Gastroesophageal sphincter (tissue), 4 donors: Measurements from ENCODE around the gene GATAD2A. TPM values are rescaled to one million over a fixed set of nuclear protein-coding genes. Genes with fewer than 3 reads are reported as not detected.

Experiments
- ATAC-seq: fragments of 150-250 bp; one replicate; pipeline ENCODE4 v1.9.1; 2016; ENCODE audit warnings: mild to moderate bottlenecking, moderate library complexity
- H3K27ac ChIP-seq, 4 donors: fragments of 200-600 bp; sonication (generic) in 3 of 4; 1 replicate in 3 of 4; 2 replicates in 1 of 4; pipeline ENCODE4 v1.5.1; 2016 to 2019
- H3K27me3 ChIP-seq: fragments of 200-600 bp; sonication (generic); one replicate; pipeline ENCODE4 v1.5.1; 2019
- H3K36me3 ChIP-seq, 2 donors: fragments of 200-600 bp; sonication (generic); one replicate each; pipeline ENCODE4 v1.5.1; 2019; ENCODE audit warnings: control low read depth in 1 of 2
- H3K4me1 ChIP-seq, 3 donors: fragments of 200-600 bp; sonication (generic); 1 replicate in 2 of 3; 2 replicates in 1 of 3; pipeline ENCODE4 v1.5.1; 2016 to 2019; ENCODE audit warnings: control low read depth in 2 of 3
- H3K4me3 ChIP-seq, 2 donors: fragments of 200-600 bp; sonication (generic); one replicate each; pipeline ENCODE4 v1.5.1; 2019; ENCODE audit warnings: mild to moderate bottlenecking in 1 of 2, moderate library complexity in 1 of 2
- H3K9me3 ChIP-seq, 3 donors: fragments of 200-600 bp; sonication (generic); one replicate each; pipeline ENCODE4 v1.5.1; 2017 to 2019; ENCODE audit warnings: control low read depth in 2 of 3
- EP300 ChIP-seq: sonication (generic); formaldehyde crosslinking; IDR thresholded peaks from one replicate; pipeline ENCODE4 v1.6.1; 2017; ENCODE audit warnings: antibody characterized with exemption, mild to moderate bottlenecking
- POLR2A ChIP-seq, 2 donors: fragments of 450-650 bp; IDR thresholded peaks; one replicate each; pipeline ENCODE4 v1.6.1; 2017; ENCODE audit warnings: antibody characterized with exemption in 2 of 2, mild to moderate bottlenecking in 2 of 2, moderate library complexity in 1 of 2
- POLR2AphosphoS5 ChIP-seq: sonication (generic); formaldehyde crosslinking; IDR thresholded peaks from one replicate; pipeline ENCODE4 v1.6.1; 2017; ENCODE audit warnings: antibody characterized with exemption
- WGBS, 2 donors: methylation state at CpG; one replicate each; pipeline ENCODE4 v1.1.5; 2018; ENCODE audit warnings: low coverage in 1 of 2; 5-methylcytosine and 5-hydroxymethylcytosine counted together
- total RNA-seq, 4 donors: library from RNA; depleted of rRNA; stranded (reverse); fragments of >200 nt; gene quantifications; one replicate each; pipeline ENCODE4 v1.1.0, GENCODE V29; 2016
- TF ChIP-seq, protein P1 (sequence below), 4 experiments: fragments of 200-600 bp in 2 of 4; fragments of 450-650 bp in 2 of 4; sonication (generic) in 1 of 4; IDR thresholded peaks; one replicate each; pipeline ENCODE4 v1.5.1; 2017 to 2019; ENCODE audit warnings: antibody characterized with exemption in 4 of 4, mild to moderate bottlenecking in 2 of 4, moderate library complexity in 2 of 4

GATAD2A gene
- total RNA-seq, 4 donors from 2014 or later, result 30.9 to 69.0 (median 36.6) TPM

- Histone ChIP-seq H3K36me3 (no peaks in the 10 kb centered on the region), H3K4me3 (no peak overlapping the region), H3K9me3 (no peaks in the 10 kb centered on the region), H3K27me3 (no peaks in the 10 kb centered on the region), H3K27ac (no peak overlapping the region), H3K4me1 (peaks cover 0 to 55% (median 5%) of the 10 kb centered on the region in 3 donors)
- TF ChIP-seq EP300, result no peak
- TF ChIP-seq, protein P1, sequence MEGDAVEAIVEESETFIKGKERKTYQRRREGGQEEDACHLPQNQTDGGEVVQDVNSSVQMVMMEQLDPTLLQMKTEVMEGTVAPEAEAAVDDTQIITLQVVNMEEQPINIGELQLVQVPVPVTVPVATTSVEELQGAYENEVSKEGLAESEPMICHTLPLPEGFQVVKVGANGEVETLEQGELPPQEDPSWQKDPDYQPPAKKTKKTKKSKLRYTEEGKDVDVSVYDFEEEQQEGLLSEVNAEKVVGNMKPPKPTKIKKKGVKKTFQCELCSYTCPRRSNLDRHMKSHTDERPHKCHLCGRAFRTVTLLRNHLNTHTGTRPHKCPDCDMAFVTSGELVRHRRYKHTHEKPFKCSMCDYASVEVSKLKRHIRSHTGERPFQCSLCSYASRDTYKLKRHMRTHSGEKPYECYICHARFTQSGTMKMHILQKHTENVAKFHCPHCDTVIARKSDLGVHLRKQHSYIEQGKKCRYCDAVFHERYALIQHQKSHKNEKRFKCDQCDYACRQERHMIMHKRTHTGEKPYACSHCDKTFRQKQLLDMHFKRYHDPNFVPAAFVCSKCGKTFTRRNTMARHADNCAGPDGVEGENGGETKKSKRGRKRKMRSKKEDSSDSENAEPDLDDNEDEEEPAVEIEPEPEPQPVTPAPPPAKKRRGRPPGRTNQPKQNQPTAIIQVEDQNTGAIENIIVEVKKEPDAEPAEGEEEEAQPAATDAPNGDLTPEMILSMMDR (IDR thresholded peaks at IDR 0.05), result no peak
- TF ChIP-seq POLR2A (IDR thresholded peaks at IDR 0.05), result no peak
- no peak for TF ChIP-seq POLR2AphosphoS5
- ATAC-seq, result no peak
- 74 to 100% methylated on average over 1 to 5 of the region's 5 CpGs for WGBS, 2 donors
These were observed 22.5 kb downstream of the GATAD2A start for GRCh38 chr19:19427944-19428343.

DNA sequence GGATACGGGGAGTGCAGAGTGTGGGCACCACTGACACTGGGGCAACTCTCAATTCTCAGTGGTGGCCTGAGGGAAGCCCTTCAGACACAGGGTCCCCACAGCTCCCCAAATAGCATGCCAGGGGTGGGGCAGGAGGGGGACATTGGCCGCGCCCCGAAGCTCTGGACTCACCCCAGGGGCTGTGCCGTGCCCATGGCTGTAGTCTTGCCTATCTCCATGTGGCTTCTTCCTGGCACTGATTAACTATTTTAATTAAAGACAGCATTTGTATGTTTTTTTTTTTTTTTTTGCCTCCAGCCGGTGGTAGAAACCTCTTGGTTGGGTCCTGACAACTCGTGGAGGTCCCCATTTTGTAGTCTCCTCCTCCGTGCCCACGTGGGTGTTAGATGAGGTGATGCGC lies 23.3 kb downstream of the GATAD2A start:
- peaks cover 0 to 63% (median 6%) of the 10 kb centered on the region in 3 donors for H3K4me1 ChIP-seq

DNA sequence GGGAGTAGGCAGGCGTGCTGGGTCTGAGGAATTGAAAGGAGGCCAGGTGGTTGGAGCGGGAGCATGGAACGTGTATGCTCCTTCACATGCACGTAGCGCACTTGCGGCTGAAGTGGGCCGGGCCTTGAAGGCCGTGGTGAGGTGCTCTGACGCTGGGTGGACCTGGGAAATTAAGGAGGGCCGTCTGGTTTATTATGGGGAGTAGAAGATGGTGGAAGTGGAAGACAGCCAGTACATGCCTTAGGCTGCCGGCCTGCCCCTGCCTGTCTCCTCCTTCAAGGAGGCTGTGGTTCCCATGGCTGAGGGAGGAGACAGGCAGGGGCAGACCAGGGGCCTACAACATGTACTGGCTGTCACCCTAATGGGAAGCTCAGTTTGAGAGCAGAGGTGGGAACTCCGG lies 23.9 kb downstream of the GATAD2A start:
- 80% methylated on average over 8 of the region's 12 CpGs; no CpG with 5 or more reads in 1 of the 2 donors for WGBS, 2 donors
- TF ChIP-seq, protein P1 (IDR thresholded peaks at IDR 0.05), result no peak
- no peak for TF ChIP-seq POLR2A (IDR thresholded peaks at IDR 0.05)
- no peak for TF ChIP-seq EP300
- TF ChIP-seq POLR2AphosphoS5, result no peak
- Histone ChIP-seq H3K27me3 (no peaks in the 10 kb centered on the region), H3K4me3 (no peak overlapping the region), H3K4me1 (peaks cover 3 to 65% (median 12%) of the 10 kb centered on the region in 3 donors), H3K27ac (no peak overlapping the region), H3K36me3 (no peaks in the 10 kb centered on the region), H3K9me3 (no peaks in the 10 kb centered on the region)
- no peak for ATAC-seq

More for the DNA sequence above, 23.3 kb downstream of the GATAD2A start:
- 79 to 96% methylated on average over 3 to 4 of the region's 10 CpGs for WGBS, 2 donors
- TF ChIP-seq POLR2A (IDR thresholded peaks at IDR 0.05) (no peak), POLR2AphosphoS5 (no peak), EP300 (no peak)
- TF ChIP-seq, protein P1 (IDR thresholded peaks at IDR 0.05), result no peak
- Histone ChIP-seq H3K4me3 (no peak overlapping the region), H3K27ac (no peak overlapping the region), H3K27me3 (no peaks in the 10 kb centered on the region), H3K36me3 (no peaks in the 10 kb centered on the region), H3K9me3 (no peaks in the 10 kb centered on the region)
- ATAC-seq, result no peak

- Histone ChIP-seq H3K36me3 (peaks cover 0 to 3% of the 10 kb centered on the region in 2 donors), H3K27ac (no peak overlapping the region), H3K4me1 (peaks cover 3 to 44% (median 14%) of the 10 kb centered on the region in 3 donors), H3K9me3 (no peaks in the 10 kb centered on the region), H3K4me3 (no peak overlapping the region), H3K27me3 (no peaks in the 10 kb centered on the region)
- ATAC-seq, result no peak
- TF ChIP-seq, protein P1 (IDR thresholded peaks at IDR 0.05), result no peak
- TF ChIP-seq EP300 (no peak), POLR2A (IDR thresholded peaks at IDR 0.05) (no peak), POLR2AphosphoS5 (no peak)
- WGBS, 2 donors, result 58 to 75% methylated on average over 2 of the region's 2 CpGs
These were observed 27.3 kb downstream of the GATAD2A start for GRCh38 chr19:19432732-19433131.

DNA sequence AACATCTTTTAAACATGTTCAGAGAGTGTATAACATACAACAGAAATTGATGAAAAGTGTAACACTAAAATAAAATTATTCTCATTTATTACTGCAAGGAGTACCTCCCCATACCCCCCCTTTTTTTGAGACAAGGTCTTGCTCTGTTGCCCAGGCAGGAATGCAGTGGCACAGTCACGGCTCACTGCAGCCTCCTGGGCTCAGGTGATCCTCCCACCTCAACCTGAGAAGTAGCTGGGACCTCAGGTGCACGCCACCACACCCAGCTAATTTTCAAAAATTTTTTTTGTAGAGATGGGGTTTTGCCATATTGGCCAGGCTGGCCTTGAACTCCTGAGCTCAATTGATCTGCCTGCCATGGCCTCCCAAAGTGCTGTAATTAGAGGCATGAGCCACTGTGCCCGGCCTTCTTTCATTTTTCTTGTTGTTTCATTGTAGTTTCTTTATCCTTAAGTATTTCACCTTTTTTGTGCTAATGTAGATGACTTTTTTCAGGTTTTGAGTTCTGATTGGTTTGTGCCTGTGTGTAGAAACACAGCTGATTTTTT lies 28.3 kb downstream of the GATAD2A start:
- Histone ChIP-seq H3K9me3 (no peaks in the 10 kb centered on the region), H3K4me3 (no peak overlapping the region), H3K4me1 (peaks cover 3 to 35% (median 14%) of the 10 kb centered on the region in 3 donors), H3K27me3 (no peaks in the 10 kb centered on the region), H3K36me3 (peaks cover 0 to 6% of the 10 kb centered on the region in 2 donors), H3K27ac (no peak overlapping the region)
- no peak for ATAC-seq
- TF ChIP-seq POLR2AphosphoS5 (no peak), EP300 (no peak), POLR2A (IDR thresholded peaks at IDR 0.05) (no peak)
- TF ChIP-seq, protein P1 (IDR thresholded peaks at IDR 0.05), result no peak
- 86 to 97% methylated on average over 1 to 3 of the region's 3 CpGs for WGBS, 2 donors
